HL-60 (cell line): ENCODE measurements around the gene MPP3.
"Not testable (repeated sequence)": the region's sequence is repeated elsewhere in the genome, so short reads cannot be mapped to it uniquely, and the experiment has no call there.

Source experiments
- DNase-seq, 2 experiments: peaks; one replicate each; pipeline ENCODE4 v3.0.0-alpha.2; 2010 to 2020; ENCODE audit warnings: low read depth in 1 of 2, low spot score in 1 of 2
- H3K27ac ChIP-seq: fragments of 250-450 bp; sonication (Bioruptor Pico); replicated peaks from 2 replicates; pipeline ENCODE4 v1.5.1; 2020; ENCODE audit warnings: mild to moderate bottlenecking, moderate library complexity
- H3K27me3 ChIP-seq: fragments of 250-450 bp; sonication (Bioruptor Pico); 2 replicates; pipeline ENCODE4 v1.5.1; 2021; ENCODE audit warnings: mild to moderate bottlenecking, moderate library complexity; ENCODE audit not compliant: insufficient read depth, poor library complexity, severe bottlenecking
- H3K4me3 ChIP-seq: replicated peaks from 2 replicates; pipeline ENCODE4 v1.5.1; 2011; ENCODE audit warnings: mild to moderate bottlenecking, control low read depth, low read length; ENCODE audit not compliant: insufficient read depth
- GABPA ChIP-seq: IDR thresholded peaks from 2 replicates; pipeline ENCODE4 v1.6.1; 2012; ENCODE audit warnings: low read depth
- POLR2AphosphoS5 ChIP-seq: IDR thresholded peaks from 2 replicates; pipeline ENCODE4 v1.6.1; 2012; ENCODE audit warnings: low read depth
- SPI1 ChIP-seq: IDR thresholded peaks from 2 replicates; pipeline ENCODE4 v1.6.1; 2012; ENCODE audit warnings: low read depth, mild to moderate bottlenecking, borderline replicate concordance
- TF ChIP-seq, protein P1 (sequence below): IDR thresholded peaks from one replicate; pipeline ENCODE4 v1.5.1; 2011; ENCODE audit warnings: low read length, control low read depth, inconsistent platforms; ENCODE audit not compliant: insufficient read depth
- TF ChIP-seq, protein P2 (sequence below): IDR thresholded peaks from 2 replicates; pipeline ENCODE4 v1.6.1; 2012; ENCODE audit warnings: low read depth; ENCODE audit not compliant: insufficient replicate concordance

The MPP3 gene

DNA sequence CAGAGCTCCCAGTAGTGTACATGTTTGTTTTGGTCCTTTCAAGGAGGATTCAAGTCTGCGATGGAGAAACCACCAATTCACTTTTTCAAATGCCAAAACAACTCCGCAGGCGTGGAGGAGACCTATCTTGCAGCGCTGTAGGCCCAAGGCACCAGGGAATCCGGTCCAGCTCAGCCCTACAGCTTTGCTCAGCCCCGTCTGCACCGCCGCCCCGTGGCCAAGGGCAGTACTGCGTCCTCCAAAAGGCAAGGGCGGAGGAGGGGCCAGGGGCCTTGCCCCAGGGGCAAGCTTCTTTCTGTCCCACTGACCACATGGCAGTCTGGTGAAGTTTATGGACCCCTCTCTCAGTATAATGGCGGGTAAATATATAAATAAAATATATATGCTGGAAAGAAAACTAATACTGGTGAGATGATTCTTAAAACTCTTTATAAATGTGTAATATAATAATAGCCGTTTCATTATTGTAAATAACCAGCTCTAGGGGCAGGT is 13.3 kb upstream of the MPP3 start:
- TF ChIP-seq, protein P1, sequence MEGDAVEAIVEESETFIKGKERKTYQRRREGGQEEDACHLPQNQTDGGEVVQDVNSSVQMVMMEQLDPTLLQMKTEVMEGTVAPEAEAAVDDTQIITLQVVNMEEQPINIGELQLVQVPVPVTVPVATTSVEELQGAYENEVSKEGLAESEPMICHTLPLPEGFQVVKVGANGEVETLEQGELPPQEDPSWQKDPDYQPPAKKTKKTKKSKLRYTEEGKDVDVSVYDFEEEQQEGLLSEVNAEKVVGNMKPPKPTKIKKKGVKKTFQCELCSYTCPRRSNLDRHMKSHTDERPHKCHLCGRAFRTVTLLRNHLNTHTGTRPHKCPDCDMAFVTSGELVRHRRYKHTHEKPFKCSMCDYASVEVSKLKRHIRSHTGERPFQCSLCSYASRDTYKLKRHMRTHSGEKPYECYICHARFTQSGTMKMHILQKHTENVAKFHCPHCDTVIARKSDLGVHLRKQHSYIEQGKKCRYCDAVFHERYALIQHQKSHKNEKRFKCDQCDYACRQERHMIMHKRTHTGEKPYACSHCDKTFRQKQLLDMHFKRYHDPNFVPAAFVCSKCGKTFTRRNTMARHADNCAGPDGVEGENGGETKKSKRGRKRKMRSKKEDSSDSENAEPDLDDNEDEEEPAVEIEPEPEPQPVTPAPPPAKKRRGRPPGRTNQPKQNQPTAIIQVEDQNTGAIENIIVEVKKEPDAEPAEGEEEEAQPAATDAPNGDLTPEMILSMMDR, result peak; percentile 92
- TF ChIP-seq, protein P2, sequence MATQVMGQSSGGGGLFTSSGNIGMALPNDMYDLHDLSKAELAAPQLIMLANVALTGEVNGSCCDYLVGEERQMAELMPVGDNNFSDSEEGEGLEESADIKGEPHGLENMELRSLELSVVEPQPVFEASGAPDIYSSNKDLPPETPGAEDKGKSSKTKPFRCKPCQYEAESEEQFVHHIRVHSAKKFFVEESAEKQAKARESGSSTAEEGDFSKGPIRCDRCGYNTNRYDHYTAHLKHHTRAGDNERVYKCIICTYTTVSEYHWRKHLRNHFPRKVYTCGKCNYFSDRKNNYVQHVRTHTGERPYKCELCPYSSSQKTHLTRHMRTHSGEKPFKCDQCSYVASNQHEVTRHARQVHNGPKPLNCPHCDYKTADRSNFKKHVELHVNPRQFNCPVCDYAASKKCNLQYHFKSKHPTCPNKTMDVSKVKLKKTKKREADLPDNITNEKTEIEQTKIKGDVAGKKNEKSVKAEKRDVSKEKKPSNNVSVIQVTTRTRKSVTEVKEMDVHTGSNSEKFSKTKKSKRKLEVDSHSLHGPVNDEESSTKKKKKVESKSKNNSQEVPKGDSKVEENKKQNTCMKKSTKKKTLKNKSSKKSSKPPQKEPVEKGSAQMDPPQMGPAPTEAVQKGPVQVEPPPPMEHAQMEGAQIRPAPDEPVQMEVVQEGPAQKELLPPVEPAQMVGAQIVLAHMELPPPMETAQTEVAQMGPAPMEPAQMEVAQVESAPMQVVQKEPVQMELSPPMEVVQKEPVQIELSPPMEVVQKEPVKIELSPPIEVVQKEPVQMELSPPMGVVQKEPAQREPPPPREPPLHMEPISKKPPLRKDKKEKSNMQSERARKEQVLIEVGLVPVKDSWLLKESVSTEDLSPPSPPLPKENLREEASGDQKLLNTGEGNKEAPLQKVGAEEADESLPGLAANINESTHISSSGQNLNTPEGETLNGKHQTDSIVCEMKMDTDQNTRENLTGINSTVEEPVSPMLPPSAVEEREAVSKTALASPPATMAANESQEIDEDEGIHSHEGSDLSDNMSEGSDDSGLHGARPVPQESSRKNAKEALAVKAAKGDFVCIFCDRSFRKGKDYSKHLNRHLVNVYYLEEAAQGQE, result no peak
- no peak overlapping the region for H3K4me3 ChIP-seq
- DNase-seq, result peak; percentile 47 to 67
- H3K27me3 ChIP-seq, result no peaks in the 10 kb centered on the region
- H3K27ac ChIP-seq, result no peak overlapping the region

DNA sequence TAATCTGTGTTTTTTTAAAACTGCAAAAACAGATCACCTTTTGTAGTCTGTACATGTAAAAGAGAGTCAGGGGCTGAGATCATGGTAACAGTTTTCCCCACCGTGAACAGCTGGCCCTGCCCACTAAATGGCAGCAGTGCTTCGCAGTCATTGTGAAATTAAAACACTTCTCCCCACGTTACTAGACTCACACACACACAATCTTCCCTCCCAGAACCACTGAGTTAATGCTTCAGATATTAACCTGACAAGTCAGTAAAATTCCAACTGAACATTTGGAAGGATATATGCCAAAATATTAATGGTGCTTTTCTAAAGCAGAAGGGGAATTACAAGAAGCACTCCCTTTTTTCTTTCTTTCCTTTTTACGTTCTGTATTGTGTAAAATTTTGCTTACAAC is 12.8 kb upstream of the MPP3 start:
- no peak overlapping the region for H3K27ac ChIP-seq
- no peak overlapping the region for H3K4me3 ChIP-seq
- TF ChIP-seq, protein P1, result no peak
- TF ChIP-seq SPI1 (no peak), GABPA (no peak)
- no peak for DNase-seq
- no peaks in the 10 kb centered on the region for H3K27me3 ChIP-seq

DNA sequence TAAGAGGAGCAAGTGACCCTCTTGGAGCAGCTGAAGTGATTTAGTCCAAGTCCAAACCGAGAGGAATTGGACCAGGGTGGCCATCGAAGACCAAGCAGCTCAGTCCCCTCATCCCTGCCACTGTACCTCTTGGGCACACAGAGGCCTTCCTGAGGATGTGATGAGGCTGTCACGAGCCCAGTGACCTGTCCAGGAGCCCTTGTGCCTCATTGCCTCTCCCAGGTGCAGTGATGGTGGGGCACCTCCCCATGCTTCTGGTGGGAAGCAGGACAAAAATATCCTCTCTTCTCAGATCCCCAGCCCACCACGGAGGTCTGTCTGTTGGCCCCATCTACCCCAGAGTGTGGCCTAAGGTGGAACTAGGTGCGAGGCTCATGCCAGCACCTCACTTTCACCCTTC is 11.3 kb upstream of the MPP3 start:
- TF ChIP-seq GABPA (no peak), POLR2AphosphoS5 (no peak), SPI1 (no peak)
- TF ChIP-seq, protein P1, result no peak
- TF ChIP-seq, protein P2, result no peak
- DNase-seq, result no peak
- no peak overlapping the region for H3K27ac ChIP-seq
- no peak overlapping the region for H3K4me3 ChIP-seq
- no peaks in the 10 kb centered on the region for H3K27me3 ChIP-seq

DNA sequence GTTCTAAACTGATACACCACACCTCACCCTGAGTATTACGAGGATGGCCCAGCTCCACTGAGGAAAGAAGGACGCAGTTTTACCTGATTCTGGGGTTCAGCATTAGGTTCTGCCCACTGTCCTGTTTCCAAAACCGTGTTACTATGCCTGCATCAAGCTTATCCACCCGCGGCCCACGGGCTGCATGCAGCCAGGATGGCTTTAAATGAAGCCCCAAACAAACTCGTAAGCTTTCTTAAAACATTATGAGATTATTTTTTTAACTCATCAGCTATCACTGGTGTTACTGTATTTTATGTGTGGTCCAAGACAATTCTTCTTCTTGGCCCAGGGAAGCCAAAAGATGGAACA is 10.0 kb upstream of the MPP3 start:
- no peak for DNase-seq
- no peak for TF ChIP-seq POLR2AphosphoS5
- TF ChIP-seq, protein P2, result no peak
- TF ChIP-seq, protein P1, result no peak
- TF ChIP-seq GABPA, result no peak
- TF ChIP-seq SPI1, result no peak
- Histone ChIP-seq H3K27me3 (no peaks in the 10 kb centered on the region), H3K4me3 (no peak overlapping the region), H3K27ac (no peak overlapping the region)

DNA sequence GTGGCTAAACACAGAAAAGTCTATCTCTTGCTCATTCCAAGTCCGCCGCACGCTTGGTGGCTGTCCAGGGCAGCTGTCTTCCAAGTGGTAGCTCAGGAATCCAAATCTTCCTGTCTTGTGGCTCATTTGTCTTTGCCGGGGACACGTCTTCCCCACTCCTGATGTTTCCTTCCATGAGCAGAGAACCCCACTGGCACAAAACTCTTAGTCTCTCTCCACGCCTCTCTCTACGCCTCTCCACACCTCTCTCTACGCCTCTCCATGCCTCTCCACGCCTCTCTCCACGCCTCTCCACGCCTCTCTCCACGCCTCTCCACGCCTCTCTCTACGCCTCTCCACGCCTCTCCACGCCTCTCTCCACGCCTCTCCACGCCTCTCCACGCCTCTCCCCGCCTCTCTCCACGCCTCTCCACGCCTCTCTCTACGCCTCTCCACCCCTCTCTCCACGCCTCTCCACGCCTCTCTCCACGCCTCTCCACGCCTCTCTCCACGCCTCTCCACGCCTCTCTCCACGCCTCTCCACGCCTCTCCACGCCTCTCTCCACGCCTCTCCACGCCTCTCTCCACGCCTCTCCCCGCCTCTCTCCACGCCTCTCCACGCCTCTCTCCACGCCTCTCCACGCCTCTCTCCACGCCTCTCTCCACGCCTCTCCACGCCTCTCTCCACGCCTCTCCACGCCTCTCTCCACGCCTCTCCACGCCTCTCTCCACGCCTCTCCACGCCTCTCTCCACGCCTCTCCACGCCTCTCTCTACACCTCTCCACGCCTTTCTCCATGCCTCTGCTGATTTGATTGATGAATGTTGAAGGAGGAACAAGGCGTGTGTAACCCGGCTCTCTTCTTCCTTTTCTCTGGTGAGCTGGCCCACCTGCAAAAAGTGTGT is 9.4 kb upstream of the MPP3 start:
- not testable (repeated sequence) for H3K27ac ChIP-seq, H3K27me3 ChIP-seq, DNase-seq, H3K4me3 ChIP-seq
